MM.1S (cell line): ENCODE measurements around the gene HAND2.

ENCODE experiments used
- EZH2 ChIP-seq: fragments of 300-600 bp; sonication (generic); optimal IDR thresholded peaks from 2 replicates; pipeline ENCODE3; 2017; ENCODE audit warnings: low read depth, mild to moderate bottlenecking, antibody characterized with exemption, low read length, mixed read lengths
- TF ChIP-seq, protein P1 (sequence below): fragments of 300-600 bp; sonication (generic); IDR thresholded peaks from 2 replicates; pipeline ENCODE4 v1.5.1; 2016; ENCODE audit warnings: antibody characterized with exemption, low read length, mixed read lengths

DNA sequence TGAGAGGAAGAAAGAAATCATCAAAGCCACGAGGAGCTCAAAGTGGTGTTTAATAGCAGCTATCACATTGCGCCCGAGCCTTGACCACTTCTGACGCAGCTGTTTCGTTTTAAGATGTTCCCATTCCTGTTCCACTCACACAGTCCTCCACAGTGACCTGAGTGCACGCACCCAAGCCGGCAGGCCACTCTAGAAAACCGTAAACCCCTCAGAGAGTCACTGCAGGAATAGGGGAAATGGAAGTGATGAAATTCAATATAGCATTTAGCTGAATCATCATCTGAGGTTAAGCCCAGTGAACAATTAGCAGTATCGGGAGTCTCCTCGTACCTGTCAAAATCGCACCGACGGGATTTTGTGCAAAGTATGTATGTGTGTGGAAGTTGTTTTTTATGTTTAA, 17.9 kb upstream of the HAND2 start:
- TF ChIP-seq, protein P1, sequence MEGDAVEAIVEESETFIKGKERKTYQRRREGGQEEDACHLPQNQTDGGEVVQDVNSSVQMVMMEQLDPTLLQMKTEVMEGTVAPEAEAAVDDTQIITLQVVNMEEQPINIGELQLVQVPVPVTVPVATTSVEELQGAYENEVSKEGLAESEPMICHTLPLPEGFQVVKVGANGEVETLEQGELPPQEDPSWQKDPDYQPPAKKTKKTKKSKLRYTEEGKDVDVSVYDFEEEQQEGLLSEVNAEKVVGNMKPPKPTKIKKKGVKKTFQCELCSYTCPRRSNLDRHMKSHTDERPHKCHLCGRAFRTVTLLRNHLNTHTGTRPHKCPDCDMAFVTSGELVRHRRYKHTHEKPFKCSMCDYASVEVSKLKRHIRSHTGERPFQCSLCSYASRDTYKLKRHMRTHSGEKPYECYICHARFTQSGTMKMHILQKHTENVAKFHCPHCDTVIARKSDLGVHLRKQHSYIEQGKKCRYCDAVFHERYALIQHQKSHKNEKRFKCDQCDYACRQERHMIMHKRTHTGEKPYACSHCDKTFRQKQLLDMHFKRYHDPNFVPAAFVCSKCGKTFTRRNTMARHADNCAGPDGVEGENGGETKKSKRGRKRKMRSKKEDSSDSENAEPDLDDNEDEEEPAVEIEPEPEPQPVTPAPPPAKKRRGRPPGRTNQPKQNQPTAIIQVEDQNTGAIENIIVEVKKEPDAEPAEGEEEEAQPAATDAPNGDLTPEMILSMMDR, result no peak
- no peak for TF ChIP-seq EZH2
